HG03442 (cell line): ENCODE results near the gene KCNH2.

Experiments
- ATAC-seq: cut with Tn5 transposase; IDR thresholded peaks from one replicate; pipeline ENCODE4 v1.9.1; 2021; ENCODE audit warnings: mild to moderate bottlenecking, moderate library complexity; ENCODE audit not compliant: unreplicated experiment

The KCNH2 gene

GRCh38 chr7:150962553-150963399 is 15.3 kb downstream of the KCNH2 start:
- peak; percentile 84 for ATAC-seq

GRCh38 chr7:150962290-150962552 is 15.9 kb downstream of the KCNH2 start:
- ATAC-seq = no peak

GRCh38 chr7:150961510-150962289 is 16.4 kb downstream of the KCNH2 start:
- ATAC-seq = no peak

GRCh38 chr7:150959739-150960734 is 18.1 kb downstream of the KCNH2 start:
- ATAC-seq = no peak

DNA sequence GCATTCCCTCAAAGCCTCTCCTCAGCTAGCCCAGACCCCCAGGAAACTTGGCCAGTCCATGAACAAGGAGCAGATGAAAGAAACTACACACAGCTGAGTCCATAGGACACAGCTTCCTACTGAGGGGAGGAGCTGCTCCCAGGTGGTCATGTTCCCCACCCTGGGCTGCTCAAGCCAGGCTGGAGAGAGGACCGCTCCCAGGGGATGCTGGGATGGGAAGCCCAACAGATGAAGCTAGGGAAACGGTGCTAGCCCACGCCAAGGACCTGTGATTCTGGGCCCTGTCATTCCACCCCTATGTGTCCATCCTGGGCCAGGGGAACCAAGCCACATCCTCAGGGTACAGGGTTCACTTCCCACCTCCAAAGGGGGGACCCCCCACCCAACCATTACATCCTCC is 19.0 kb downstream of the KCNH2 start:
- no peak for ATAC-seq

GRCh38 chr7:150958597-150958996 is 19.5 kb downstream of the KCNH2 start:
- ATAC-seq = no peak

- ATAC-seq = no peak
Observed at GRCh38 chr7:150958062-150958552, 20.0 kb downstream of the KCNH2 start.

GRCh38 chr7:150957133-150958020 is 20.7 kb downstream of the KCNH2 start:
- ATAC-seq = no peak

- no peak for ATAC-seq
Observed at GRCh38 chr7:150956395-150957132, 21.6 kb downstream of the KCNH2 start.

DNA sequence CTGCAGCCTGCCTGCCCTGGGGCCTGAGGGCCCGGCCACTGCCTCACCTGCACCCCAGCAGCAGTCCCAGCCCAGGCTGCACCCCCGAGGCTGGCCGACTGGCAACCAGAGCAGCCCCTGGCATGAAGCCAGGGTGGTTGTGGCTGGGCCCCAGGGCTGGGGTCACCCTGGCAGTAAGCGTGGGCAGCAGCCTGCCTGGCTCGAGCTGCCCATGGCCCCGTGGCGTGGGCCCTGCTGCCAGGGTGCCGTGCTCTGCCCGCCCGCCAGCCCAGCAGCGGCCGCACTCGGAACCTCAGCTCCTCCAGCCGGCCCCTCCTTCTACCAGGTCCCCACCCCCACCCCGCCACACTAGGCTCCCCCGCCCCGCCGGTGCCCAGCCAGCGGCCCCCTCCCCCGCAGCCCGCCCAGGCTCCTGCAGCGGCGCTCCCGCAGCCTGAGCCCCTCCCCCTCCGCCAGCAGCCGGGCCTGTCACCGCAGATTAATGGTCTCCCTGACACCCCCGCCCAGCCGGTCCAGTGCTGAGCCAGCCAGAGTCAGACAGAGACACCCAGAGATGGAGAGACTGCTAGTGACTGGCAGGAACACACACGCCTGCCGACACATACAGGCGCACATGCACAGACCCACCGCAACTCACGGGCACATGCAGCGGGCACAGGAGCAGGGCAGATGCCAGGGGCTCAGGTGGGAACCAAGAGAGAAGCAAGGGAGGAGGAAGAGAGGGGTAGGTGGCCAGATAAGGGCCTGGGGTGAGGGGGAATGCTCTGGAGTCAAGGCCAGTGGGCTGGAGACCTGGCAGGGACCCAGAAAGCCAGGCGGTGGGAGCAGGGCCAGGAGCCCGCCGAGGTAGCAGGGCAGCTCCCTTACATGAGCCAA is 22.4 kb downstream of the KCNH2 start:
- ATAC-seq = no peak

DNA sequence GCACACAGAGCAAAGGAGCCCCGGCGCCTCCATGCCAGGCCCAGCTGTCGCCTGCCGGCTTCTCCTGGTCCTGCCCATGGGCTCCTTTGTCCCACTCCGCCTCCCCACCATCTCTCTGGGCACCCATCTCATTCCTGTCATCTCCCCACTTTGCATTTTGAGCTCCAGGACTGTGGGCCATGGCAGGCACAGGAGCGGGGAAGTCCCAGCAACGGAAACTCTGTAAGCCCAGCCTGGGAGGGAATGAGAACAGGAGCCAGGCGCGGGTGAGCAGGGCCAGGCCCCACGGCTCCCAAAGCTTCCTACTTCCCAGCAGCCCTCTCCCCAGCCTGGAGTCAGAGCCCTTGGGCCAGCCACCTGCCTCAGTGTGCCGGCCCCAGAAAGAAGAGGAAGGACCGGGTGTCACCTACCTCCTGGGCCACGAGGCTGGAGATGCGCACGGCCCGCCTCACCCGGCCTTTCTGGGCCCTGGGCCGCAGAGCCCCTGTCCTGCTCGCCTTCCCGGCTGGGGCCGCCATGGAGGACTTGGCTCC is 23.1 kb downstream of the KCNH2 start:
- no peak for ATAC-seq

GRCh38 chr7:150954201-150954985 is 23.7 kb downstream of the KCNH2 start:
- ATAC-seq = no peak

- no peak for ATAC-seq
Observed at GRCh38 chr7:150953061-150953997, 24.8 kb downstream of the KCNH2 start.

DNA sequence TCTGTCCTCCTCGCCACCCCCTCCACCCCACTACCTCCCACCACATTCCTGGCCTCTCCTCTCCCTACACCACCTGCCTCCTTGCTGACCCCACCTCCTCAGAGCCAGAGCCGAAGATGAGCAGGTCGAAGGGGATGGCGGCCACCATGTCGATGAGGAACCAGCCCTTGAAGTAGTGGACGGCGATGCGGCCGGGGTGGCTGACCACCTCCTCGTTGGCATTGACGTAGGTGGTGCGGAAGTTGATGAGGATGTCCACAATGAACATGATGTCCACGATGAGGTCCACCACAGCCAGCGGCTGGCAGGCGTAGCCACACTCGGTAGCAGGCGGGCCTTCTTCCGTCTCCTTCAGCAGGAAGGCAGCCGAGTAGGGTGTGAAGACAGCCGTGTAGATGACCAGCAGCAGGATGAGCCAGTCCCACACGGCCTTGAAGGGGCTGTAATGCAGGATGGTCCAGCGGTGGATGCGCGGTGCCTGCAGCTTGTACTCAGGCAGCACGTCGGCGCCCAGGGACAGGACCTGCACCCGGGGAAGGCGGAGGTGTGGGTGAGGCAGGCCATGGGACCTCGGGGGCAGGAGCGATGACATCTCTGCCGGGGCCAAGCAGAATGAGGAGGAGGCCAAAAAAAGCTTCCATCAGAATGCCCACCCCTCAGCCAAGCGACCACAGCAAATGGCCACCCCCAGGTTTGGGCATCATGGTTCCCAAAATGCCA is 25.6 kb downstream of the KCNH2 start:
- ATAC-seq = no peak

GRCh38 chr7:150951521-150951920 is 26.6 kb downstream of the KCNH2 start:
- ATAC-seq = no peak

GRCh38 chr7:150951181-150951520 is 27.0 kb downstream of the KCNH2 start:
- ATAC-seq = no peak
